Hematopoietic multipotent progenitor cell treated with erythropoietin and hydrocortisone succinate and interleukin-3 and kit ligand, for 6 days (in vitro differentiated cells): ENCODE results near the gene GOLGA6L9.
"Not testable (repeated sequence)": the region's sequence is repeated elsewhere in the genome, so short reads cannot be mapped to it uniquely, and the experiment has no call there.

Experiments
- DNase-seq: peaks from one replicate; pipeline ENCODE4 v3.0.0-alpha.2; 2015

The GOLGA6L9 gene, protein sequence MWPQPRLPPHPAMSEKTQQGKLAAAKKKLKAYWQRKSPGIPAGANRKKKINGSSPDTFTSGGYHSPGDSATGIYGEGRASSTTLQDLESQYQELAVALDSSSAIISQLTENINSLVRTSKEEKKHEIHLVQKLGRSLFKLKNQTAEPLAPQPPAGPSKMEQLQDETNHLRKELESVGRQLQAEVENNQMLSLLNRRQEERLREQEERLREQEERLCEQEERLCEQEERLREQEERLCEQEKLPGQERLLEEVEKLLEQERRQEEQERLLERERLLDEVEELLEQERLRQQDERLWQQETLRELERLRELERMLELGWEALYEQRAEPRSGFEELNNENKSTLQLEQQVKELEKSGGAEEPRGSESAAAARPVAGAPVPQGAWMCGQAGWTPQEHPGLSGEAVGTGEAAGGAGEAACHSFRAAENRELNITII

DNA sequence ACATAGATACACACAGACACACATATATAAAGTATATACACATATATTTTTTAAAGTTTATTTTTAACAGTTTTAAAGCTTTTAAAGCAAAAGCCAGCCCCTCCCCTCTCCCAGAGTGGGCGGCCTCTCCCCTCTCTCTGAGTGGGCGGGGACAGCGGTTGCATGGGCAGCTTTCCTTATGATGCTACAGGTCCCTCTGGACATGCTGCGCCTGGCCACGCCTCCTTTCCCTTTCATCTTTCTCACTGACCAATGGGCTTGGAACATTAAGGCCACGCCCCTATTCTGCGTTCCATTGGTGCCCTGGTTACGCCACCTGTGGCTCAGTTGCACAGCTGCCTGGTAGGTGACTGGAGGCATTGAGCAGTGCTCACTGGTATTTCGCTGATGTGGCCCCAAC, at the start of gene GOLGA6L9:
GOLGA6L9 (plus strand) TSS at position 124 of the 400 bp plus-strand sequence; CDS start at position 388, 264 bp downstream.
- not testable (repeated sequence) for DNase-seq

DNA sequence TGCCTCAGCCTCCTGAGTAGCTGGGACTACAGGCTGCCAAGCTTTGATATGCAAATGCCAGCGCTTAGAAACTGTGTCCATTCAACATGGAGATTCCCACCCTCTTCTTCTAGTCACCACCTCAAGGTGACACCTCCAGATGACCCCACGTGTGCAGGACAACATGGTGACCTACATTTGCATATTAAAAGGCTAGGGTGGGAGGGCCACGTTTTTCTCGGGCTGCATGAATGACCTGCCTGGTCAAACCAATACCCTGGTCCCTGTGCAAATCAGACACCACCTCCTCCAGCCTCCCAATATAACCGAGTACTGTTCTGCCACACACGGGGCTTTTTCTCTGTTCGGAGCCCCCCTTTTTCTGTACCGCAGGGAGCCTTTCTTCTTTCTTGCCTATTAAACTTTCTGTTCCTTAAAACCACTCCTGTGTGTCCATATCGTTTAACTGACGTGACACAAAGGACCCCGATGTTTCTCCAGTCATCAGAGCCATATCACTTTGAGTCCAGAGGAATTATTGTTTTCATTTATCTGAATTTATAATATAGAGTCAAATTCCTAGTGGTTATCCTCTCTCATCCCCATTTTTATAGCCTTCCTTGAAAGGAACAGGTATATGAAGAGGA, 48.2 kb upstream of the GOLGA6L9 start:
- not testable (repeated sequence) for DNase-seq

DNA sequence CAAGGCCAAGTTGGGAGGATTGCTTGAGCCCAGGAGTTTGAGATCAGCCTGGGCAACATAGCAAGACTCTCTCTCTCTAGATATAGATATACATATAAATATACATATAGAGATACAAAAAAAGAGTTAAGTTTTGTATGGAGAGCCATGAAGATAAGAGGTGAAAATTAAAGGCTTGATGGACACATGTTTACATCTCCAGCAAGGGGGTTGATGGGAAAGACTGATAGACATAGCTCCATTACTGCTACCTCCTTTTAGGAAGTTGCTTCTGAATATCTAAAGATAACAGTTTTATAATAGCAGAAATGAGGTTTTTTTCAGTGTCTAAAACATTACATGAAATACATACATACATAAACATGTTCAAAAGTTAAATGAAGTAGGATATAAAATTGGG, 42.4 kb upstream of the GOLGA6L9 start:
- DNase-seq = not testable (repeated sequence)

DNA sequence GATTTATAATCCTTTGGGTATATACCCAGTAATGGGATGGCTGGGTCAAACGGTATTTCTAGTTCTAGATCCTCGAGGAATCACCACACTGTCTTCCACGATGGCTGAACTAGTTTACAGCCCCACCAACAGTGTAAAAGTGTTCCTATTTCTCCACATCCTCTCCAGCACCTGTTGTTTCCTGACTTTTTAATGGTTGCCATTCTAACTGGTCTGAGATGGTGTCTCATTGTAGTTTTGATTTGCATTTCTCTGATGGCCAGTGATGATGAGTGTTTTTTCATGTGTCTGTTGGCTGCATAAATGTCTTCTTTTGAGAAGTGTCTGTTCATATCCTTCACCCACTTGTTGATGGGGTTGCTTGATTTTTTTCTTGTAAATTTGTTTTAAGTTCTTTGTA, 39.5 kb upstream of the GOLGA6L9 start:
- DNase-seq = not testable (repeated sequence)

DNA sequence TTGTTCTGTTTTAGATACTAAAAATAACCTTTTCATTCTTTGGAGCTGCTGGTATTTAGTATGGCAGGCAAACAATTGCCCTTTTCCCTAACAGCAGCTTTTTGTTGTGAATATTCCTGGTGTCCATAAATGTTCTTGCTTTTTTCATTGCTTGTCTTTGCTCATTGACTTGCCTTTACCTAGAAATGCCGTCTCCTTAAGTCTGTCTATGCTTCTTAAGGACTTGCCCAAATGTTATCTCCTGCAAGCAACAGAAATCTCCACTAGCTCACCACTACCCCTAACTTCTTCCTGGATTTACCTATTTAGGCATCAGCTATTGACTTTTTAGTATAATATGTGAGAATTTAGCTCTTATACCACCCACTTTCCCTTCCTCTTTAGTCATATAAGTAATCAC, 37.5 kb upstream of the GOLGA6L9 start:
- peak; percentile 53 for DNase-seq

DNA sequence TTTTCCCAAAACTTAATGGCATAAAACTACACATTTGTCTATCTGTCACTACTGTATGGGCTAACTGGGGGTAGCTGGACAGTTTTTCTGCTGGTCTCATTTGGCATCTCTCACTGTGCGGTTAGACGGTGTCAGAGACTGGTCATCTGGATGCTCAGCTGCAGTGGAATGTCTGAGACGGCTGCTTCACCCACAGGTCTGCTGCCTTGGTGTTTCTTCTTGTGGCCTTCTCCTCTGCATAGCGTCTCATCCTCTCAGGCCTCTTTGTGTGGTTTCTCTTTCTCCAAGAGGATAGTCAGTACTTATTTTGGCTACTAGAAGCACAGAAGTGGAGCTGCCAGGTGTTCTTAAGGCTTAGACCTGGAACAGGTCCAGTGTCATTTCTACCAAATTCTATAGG, 35.9 kb upstream of the GOLGA6L9 start:
- no peak for DNase-seq

DNA sequence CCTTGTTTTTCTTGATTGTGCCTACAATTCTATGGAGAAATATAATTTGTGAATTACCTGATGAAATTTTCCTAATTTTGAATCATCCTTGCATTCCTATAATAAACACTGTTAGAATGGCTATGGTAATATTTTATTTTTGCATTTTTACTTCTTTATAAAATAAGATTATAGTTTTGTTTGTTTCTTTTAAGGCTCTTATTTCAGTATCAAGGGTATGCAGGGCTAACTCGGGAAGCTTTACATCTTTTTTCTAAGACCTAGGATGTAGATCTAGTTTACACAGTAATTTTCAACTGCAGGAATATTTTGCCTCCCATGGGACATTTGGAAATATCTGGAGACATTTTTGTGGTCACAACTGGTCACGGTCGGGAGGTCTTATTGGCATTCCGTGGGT, 33.8 kb upstream of the GOLGA6L9 start:
- DNase-seq = not testable (repeated sequence)

DNA sequence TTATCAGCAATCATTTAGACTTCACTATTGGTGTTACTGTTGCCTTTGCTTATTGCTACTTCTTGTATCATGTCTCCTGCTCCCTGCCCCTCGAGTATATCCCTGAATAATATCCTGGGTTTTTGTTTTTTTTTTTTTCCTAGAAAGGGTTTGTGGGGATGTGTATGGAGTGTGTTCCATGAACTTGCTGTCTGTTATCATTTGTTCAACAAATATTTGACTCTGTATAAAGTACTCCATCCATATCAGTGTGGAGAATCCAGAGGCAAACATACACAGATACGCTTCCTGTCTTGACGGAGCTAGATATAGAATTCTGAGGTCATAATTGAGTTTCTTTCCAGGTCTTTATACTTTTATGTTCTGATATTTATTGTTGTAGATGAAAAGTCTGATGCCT, 31.8 kb upstream of the GOLGA6L9 start:
- no peak for DNase-seq

DNA sequence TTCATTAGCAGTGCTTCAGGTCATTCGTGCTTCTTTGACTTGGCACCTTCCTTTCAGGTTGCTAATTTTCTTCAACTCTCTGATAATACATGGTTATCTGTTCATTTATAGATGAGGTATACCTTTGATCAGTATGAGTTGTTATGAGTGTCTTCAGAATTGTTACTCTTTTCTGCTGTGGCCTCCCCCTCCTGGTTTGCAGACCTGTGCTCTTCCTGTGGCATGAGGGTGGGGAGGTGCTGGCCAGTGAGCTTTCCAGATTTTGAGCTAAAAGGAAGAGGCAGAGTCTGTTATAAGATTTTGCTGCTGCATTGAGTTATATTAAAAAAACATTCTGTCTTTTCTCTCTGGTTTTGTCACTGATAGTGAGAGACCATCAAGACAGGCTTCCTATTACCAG, 30.8 kb upstream of the GOLGA6L9 start:
- no peak for DNase-seq

DNA sequence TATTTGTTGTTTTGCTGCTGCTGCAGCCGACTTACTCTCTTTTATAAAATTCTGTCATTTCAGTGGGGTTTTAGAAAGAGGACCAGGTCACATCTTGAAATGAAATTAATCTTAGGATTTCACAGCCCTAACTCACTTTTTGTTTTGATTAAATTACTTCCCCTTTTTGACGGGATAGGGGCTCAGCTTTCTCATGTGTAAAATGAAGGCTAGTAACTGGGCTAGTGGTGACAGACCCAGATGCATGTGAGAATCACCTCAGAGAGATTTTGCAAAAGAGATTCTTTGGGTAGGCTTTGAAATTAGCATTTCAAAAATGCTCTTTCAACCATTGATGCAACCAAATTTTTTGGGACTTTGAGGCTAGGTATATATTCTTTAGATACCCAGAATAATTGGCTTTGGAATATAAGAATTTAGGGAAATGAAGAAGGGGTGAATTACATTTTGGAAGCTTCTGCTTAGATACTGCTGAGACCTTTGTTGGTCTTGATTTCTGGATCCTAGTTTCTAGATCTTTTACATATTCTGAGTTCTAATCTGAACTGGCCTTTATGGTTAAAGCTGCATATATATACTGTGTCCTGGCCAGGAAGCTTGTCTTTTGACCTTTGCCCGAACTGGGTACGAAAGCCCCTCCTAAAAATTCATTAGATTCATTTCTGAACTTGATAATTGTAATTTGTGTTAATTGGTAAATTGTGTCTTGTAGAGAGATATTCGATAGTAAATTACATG, 30.1 kb upstream of the GOLGA6L9 start:
- peak; percentile 47 for DNase-seq

DNA sequence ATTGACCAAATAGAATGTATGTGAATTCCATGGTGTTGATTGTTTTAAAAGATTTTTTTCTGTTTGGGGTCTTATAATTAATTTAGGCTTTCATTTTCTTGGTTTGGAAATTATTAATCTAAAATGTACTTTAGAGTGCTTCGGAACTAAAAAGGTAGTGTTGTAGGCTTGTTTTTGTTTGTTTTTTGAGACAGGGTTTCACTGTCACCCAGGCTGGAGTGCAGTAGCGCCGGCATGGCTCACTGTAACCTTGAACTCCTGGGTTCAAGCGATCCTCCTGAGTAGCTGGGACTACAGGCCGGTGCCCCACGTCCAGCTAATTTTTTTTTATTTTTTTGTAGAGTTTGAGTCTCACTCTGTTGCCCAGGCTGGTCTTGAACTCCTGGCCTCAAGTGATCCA, 27.7 kb upstream of the GOLGA6L9 start:
- DNase-seq = not testable (repeated sequence)

DNA sequence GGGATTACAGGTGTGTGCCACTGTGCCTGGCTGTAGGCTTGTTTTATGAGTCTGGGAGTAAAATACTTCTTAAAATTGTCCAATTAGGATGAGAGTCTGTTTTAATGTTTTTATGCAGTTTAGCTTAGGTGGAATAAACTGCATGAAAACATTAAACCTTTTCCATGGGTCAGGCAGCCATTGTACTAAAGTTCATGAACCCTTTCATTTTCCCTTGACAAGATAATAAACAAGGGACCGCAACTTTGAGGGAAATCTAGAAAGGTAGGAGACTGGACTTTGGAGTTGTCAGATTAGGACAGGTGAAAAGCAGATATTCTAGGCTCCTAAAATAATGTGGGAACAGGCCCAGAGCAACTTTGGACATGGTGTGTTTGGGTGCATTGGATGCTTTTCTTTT, 27.3 kb upstream of the GOLGA6L9 start:
- DNase-seq = not testable (repeated sequence)

DNA sequence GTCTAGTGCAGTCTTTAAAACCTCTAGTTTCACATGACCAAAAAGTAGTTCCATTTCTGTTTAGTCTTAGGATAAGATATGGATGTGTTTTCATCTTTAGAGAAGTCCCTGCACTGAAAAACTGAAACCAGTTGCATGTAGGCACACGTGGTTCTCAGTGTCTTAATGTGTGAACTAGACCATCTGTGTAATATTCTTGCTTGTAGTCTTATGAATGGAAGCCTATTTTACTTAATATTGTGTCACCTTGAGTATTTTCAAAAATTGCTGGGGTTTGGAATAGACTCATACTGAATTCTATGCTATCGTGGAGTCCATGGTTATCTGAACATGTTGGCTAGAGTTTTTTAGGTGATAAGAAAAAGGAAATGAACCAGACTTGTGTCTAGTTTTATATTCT, 23.4 kb upstream of the GOLGA6L9 start:
- DNase-seq = peak; percentile 42

DNA sequence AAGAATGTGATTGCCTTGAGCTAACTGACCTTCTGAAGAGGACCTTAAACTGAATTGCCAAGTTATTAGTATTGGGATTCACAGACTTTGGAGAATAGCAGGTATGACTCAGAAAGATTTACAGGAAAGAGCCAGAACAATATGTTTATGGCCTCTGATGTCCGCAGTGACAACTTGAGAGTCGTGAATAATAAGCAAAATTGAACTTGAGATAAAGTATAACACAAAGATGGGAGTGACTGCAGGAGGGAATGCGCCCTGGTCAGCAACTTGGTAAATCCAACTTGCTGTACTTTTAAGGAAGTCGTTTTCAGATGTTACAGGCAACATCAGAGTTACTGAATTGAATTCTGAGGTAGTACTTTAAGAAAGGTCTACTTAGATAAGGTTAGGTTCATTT, 19.3 kb upstream of the GOLGA6L9 start:
- not testable (repeated sequence) for DNase-seq

DNA sequence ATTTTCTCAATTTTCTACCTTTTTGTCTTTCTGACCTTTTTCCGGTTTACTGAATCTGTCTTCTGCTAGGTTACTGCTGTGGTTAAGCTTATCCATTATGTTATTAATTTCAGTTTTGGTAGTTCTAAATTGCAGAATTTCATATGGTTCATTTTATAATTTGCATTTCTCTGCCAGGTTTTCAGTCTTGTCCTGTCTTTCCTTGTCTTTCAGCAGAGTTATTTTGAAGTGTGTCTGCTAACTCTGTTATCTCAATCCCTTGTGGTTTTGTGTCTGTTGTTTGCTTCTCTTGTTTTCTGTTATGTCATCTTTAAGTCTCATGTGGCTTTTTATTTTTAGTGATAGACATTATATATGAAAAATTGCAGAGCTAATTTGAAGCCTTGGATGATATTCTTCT, 18.0 kb upstream of the GOLGA6L9 start:
- DNase-seq = peak; percentile 81

DNA sequence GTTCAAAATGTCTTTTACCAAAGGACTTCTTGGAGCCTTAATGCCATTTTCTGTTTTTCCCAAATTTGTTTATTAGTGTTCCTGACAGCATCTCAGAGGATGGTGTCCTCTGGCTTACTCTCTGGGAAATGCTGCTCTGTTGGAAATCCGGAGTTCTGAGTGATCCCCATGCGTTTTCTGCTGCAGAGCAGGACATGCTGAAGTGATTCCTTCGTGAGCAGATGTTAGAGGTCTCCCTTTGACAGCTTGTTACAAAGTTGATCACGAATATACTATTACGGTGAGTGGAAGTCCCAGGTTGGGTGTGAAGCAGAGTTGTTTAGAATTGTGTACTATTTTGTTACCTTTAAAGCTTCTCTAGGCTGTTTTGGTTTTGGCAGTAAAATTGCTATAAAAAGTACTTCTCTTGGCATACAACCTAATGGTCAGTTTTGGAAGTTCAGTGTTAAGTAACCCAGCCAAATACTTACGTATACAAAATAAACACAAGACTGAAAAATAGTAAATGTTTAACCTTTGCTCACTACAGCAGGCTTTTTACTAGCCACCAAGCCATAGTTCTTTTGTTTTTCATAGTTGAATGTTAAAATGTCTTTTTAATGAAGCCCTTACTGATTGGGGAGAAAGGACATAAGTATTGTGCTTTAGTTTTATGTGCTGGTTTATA, 15.0 kb upstream of the GOLGA6L9 start:
- not testable (repeated sequence) for DNase-seq

DNA sequence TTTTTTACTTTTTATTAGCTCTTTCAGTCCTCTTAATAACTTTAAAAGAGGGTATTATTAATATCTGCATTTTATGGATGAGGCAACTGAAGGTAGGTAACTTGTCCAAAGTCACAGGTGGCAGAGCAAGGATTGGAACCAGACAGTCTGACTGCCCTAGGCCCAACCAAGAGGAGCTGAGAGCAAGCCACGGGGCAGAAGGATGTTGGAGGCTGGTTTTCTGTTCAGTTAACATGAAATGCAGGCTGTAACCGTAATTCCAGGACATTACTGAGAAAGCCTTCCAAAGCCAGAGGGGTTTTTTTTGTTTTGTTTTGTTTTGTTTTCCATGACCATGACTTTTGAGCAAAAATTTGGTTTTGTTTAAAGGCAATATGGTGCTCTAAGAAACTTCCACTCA, 9.1 kb upstream of the GOLGA6L9 start:
- not testable (repeated sequence) for DNase-seq

DNA sequence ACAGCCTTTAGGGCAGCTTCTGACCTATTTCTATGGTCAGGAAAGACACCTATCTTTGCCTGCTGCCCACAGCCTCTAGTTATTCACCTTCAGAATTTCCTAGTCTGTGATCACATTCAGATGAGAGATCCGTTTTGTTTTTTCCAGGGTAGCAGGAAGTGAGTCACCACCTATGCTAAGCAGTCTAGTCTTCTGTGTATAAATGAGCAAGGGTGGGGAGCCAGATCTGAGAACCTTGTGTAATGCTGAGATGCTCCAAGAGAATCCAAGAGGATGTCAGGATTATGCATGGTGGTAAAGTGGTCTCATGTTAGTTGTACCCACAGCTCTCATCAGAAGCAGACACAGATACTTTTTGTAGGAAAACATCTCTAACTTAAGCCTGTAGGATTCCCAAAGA, 8.7 kb upstream of the GOLGA6L9 start:
- not testable (repeated sequence) for DNase-seq

DNA sequence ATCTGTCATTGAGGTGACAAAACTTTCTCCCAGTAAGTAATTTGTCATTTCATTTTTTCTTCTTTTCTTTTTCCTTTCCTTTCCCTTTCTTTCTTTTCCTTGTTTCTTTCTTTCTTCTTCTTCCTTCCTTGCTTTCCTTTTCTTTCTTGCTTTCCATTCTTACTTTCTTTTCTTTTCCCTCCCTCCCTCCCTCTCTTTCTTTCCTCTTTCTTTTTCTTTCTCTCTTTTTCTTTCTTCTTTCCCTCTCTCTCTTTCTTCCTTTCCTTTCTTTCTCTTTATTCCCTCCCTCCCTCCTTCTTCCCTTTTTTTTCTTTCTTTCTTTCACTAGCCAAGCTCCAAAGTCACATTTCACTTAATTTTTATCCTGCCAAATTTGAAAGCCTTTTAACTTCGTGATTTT, 2.5 kb upstream of the GOLGA6L9 start:
- not testable (repeated sequence) for DNase-seq

DNA sequence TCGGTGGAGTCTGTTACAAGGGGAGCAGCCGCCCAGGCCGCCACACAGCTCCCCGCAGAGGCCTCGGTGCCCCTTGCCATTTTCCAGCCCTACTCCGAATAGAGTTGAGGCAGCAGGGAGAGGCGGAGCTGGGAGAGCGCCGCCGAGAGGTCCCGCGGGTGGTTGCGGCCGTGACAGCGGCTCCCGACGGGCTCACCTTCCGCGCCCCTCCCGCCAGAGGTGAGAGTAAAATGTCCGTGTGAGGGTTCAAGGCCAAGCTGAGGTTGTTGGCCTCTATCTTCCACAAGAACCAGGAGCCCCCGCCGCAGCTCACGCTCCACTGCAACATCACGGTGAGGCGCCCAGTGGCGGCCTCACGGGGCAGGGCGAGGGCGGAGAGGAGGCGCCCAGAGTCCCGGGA, 15.8 kb downstream of the GOLGA6L9 start:
- not testable (repeated sequence) for DNase-seq

DNA sequence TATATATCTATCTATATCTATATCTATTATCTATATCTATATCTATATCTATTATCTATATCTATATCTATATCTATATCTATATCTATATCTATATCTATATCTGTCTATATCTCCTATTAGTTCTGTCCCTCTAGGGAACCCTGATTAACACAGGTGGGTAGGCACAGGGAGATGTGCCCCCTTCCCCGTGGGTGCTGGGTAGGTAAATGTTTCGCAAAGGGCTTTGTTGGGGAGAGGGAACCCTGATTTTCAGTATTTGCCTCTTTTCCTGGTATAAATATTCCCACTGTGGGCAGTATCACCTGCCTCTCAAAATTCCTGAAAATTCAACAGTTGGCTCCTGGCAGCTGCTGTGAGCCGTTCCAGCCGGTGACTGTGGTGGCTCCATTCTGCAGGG, 27.7 kb downstream of the GOLGA6L9 start:
- DNase-seq = not testable (repeated sequence)

DNA sequence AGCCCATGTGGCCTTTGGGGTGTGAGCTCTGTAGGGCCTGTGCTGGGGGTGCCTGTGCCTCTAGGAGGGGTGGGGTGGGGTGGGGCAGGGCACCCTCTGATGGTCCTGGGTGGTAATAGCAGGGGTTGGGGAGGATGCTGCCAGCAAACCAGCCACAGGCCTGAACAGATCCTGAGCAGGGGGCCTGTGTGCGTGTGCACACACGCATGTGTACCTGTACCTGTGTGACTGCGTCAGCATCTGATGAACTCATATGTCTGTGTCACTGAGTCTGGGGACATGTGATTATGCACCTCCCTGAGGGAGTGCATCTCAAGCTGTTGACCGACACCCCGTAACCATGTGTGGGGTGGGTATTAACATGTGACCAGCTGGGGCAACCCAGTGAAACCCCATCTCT, 36.0 kb downstream of the GOLGA6L9 start:
- not testable (repeated sequence) for DNase-seq

DNA sequence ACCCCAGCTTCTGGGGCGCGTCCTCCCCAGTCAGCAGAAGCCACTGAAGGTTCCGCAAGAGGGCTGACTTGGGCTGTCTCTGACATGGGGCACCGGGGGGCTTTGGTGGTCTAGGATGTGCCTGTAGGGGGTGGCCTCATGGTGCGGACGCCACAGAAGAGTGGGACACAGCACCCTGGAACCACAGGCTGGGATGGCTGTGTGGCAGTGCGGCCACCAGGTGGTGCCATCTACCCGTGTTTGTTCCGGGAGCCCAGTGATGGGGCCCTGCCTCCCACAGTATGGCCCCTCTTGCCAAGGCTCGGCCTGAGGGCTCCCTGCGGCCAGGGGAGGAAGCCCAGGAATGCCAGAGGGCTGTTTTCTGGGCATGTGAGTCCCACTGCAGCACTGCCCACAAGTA, 38.6 kb downstream of the GOLGA6L9 start:
- not testable (repeated sequence) for DNase-seq
